Pancreas (tissue), 10 donors: ENCODE results near the gene FZD4. TPM values are rescaled to one million over a fixed set of nuclear protein-coding genes. Genes with fewer than 3 reads are reported as not detected.

ENCODE experiments used
- ATAC-seq, 4 donors: fragments of 200-7000 bp; cut with Tn5 transposase; one replicate each; pipeline versions ENCODE4 v1.8.0 to v1.9.1; 2020; ENCODE audit warnings: mild to moderate bottlenecking in 4 of 4, moderate library complexity in 4 of 4
- DNase-seq, 6 donors: peaks; one replicate each; pipeline ENCODE4 v3.0.0-alpha.2; 2020
- FAIRE-seq: peaks from 2 replicates; lab custom pipeline; 2012; peaks lifted over from hg19 to GRCh38; lab: Jason Lieb, UNC
- H3K27ac ChIP-seq, 4 donors: fragments of 200-600 bp; sonication (generic); 1 replicate in 3 of 4; 2 replicates in 1 of 4; pipeline versions ENCODE4 v1.5.0 to v1.8.0; 2020
- H3K27me3 ChIP-seq, 4 donors: fragments of 200-600 bp; one replicate each; pipeline ENCODE4 v1.8.0; 2021
- H3K36me3 ChIP-seq, 3 donors: fragments of 200-600 bp; sonication (generic) in 1 of 3; one replicate each; pipeline versions ENCODE4 v1.5.0 to v1.8.0; 2020 to 2021
- H3K4me1 ChIP-seq, 3 donors: fragments of 200-600 bp; one replicate each; pipeline ENCODE4 v1.8.0; 2021
- H3K4me3 ChIP-seq, 4 donors: fragments of 200-600 bp; sonication (generic) in 2 of 4; one replicate each; pipeline versions ENCODE4 v1.5.0 to v1.8.0; 2020 to 2021
- H3K9me3 ChIP-seq, 4 donors: fragments of 200-600 bp; one replicate each; pipeline ENCODE4 v1.8.0; 2021
- CTCF ChIP-seq, 4 donors: fragments of 200-600 bp; sonication (generic) in 3 of 4; IDR thresholded peaks; one replicate each; pipeline versions ENCODE4 v1.5.0 to v1.8.0; 2021; ENCODE audit warnings: antibody characterized with exemption in 4 of 4
- WGBS, 2 donors: extraction: QIAGEN DNeasy Blood & Tissue Kit; methylation state at CpG; one replicate each; pipeline ENCODE4 v1.1.7; 2013; 5-methylcytosine and 5-hydroxymethylcytosine counted together
- intact Hi-C, 3 donors: fragments of 100-400 bp; cut with DNase I; formaldehyde crosslinking; loops; one replicate each; pipeline versions ENCODE4 v1.11.1 to v1.14.2; 2022
- polyA plus RNA-seq, 2 donors: library from polyadenylated mRNA; stranded (reverse); fragments of 200-250 nt; gene quantifications; one replicate each; pipeline ENCODE4 v1.2.3, GENCODE V29; 2013
- total RNA-seq, 6 donors: library from RNA; stranded (reverse); fragmentation: NEBNext Ultra II Directional in 4 of 6; extraction: Animal tissue kit (Norgen Biotek cat#: 25700) in 4 of 6; gene quantifications; one replicate each; pipeline versions ENCODE4 v1.2.1 to v1.2.4, GENCODE V29; 2021 to 2023
- donor health status: healthy with polysubstance abuse.
- donor health status: DM: no; HTN: no; CAD: no; lungs with moderate emphysema.
- donor health status: DM: no; HTN: no; CAD: no.
- donor health status: control.
- donor health status: control.
- donor health status: Bipolar disorder and iron deficiency.
- donor health status: DM: yes; HTN: yes; CAD: no.
- donor health status: DM: no; HTN: no; CAD: no.
- donor health status: DM: no; HTN: no; CAD: no.
- donor health status: DM: yes; HTN: yes; CAD: no.

FZD4 gene
- total and polyA plus RNA-seq, 8 donors, result 4.7 to 10.8 (median 6.0) TPM

- H3K27ac ChIP-seq, result no peak overlapping the region
- no peaks in the 10 kb centered on the region for H3K9me3 ChIP-seq
- 81% methylated on average over 5 of the region's 5 CpGs for WGBS, 2 donors
- no peaks in the 10 kb centered on the region for H3K36me3 ChIP-seq
- H3K27me3 ChIP-seq, result no peaks in the 10 kb centered on the region
- intact Hi-C loops, result no loop called here
- no peak for TF ChIP-seq CTCF (IDR thresholded peaks at IDR 0.05)
- ATAC-seq (no peak), DNase-seq (no peak), FAIRE-seq (no peak)
- no peaks in the 10 kb centered on the region for H3K4me1 ChIP-seq
- no peak overlapping the region for H3K4me3 ChIP-seq
These were observed 58.8 kb downstream of the FZD4 start for GRCh38 chr11:86896441-86896841.

Other genes starting within 250 kb of the FZD4 start
- gene PRSS23, start 154.9 kb downstream of the FZD4 start, total RNA-seq, result 10 to 100 TPM in 5 of 6 donors, 1 to 10 TPM in 1; 6.0 to 29.4 (median 12.7) TPM
- 10 to 100 TPM in 1 of 2 donors, 1 to 10 TPM in 1; 4.4 to 11.4 TPM for gene PRSS23, start 154.9 kb downstream of the FZD4 start, polyA plus RNA-seq
- 10 to 100 TPM in 1 of 6 donors, 1 to 10 TPM in 5; 7.3 to 10.1 (median 8.5) TPM for gene TMEM135, start 82.5 kb upstream of the FZD4 start, total RNA-seq
- 1 to 10 TPM; 2.6 to 5.5 TPM for gene TMEM135, start 82.5 kb upstream of the FZD4 start, polyA plus RNA-seq